ENCODE data around the gene ARHGAP19.

Gene ARHGAP19

GRCh38 chr10:97292097-97292861 is at the start of gene ARHGAP19:
ARHGAP19 (minus strand) TSS chr10:97292637; CDS start chr10:97292627, 10 bp downstream.
- peak; percentile 93 for DNase-seq

GRCh38 chr10:97341416-97341815 is 49.0 kb upstream of the ARHGAP19 start:
- no peak for DNase-seq

- no peak for DNase-seq
Observed at GRCh38 chr10:97338041-97338440, 45.6 kb upstream of the ARHGAP19 start.

- no peak for DNase-seq
Observed at GRCh38 chr10:97336942-97337831, 44.8 kb upstream of the ARHGAP19 start.

- no peak for DNase-seq
Observed at GRCh38 chr10:97336446-97336845, 44.0 kb upstream of the ARHGAP19 start.

GRCh38 chr10:97336006-97336405 is 43.6 kb upstream of the ARHGAP19 start:
- DNase-seq = no peak

- no peak for DNase-seq
Observed at GRCh38 chr10:97335188-97335619, 42.8 kb upstream of the ARHGAP19 start.

GRCh38 chr10:97334370-97335175 is 42.1 kb upstream of the ARHGAP19 start, which contains the start of gene FRAT2:
FRAT2 (minus strand) TSS chr10:97334729; CDS start chr10:97334572, 157 bp downstream.
- DNase-seq = peak; percentile 84

GRCh38 chr10:97333601-97334369 is 41.3 kb upstream of the ARHGAP19 start:
- peak; percentile 19 for DNase-seq

GRCh38 chr10:97333351-97333600 is 40.8 kb upstream of the ARHGAP19 start:
- no peak for DNase-seq

GRCh38 chr10:97332591-97333350 is 40.3 kb upstream of the ARHGAP19 start:
- DNase-seq = no peak

- no peak for DNase-seq
Observed at GRCh38 chr10:97331153-97331703, 38.8 kb upstream of the ARHGAP19 start.

- no peak for DNase-seq
Observed at GRCh38 chr10:97329766-97330165, 37.3 kb upstream of the ARHGAP19 start.

- DNase-seq = no peak
Observed at GRCh38 chr10:97328646-97329453, 36.4 kb upstream of the ARHGAP19 start.

- no peak for DNase-seq
Observed at GRCh38 chr10:97327348-97328294, 35.2 kb upstream of the ARHGAP19 start.

GRCh38 chr10:97325754-97326153 is 33.3 kb upstream of the ARHGAP19 start:
- DNase-seq = no peak

GRCh38 chr10:97323501-97323900 is 31.1 kb upstream of the ARHGAP19 start:
- no peak for DNase-seq

- DNase-seq = no peak
Observed at GRCh38 chr10:97321804-97322190, 29.4 kb upstream of the ARHGAP19 start.
